Colonic mucosa (tissue), 4 donors: ENCODE measurements around the gene CSF1R. TPM values are rescaled to one million over a fixed set of nuclear protein-coding genes. Genes with fewer than 3 reads are reported as not detected.

Experiments used
- DNase-seq: peaks from one replicate; pipeline ENCODE4 v3.0.0-alpha.2; 2020
- H3K27ac ChIP-seq: fragments of 200-600 bp; one replicate; pipeline ENCODE4 v1.8.0; 2021
- H3K27me3 ChIP-seq: fragments of 200-600 bp; one replicate; pipeline ENCODE4 v1.8.0; 2021
- H3K36me3 ChIP-seq: fragments of 200-600 bp; one replicate; pipeline ENCODE4 v1.8.0; 2021
- H3K4me1 ChIP-seq: fragments of 200-600 bp; one replicate; pipeline ENCODE4 v1.8.0; 2021; ENCODE audit warnings: mild to moderate bottlenecking
- H3K4me3 ChIP-seq: fragments of 200-600 bp; one replicate; pipeline ENCODE4 v1.8.0; 2021
- H3K9ac ChIP-seq, 2 donors: one replicate each; pipeline ENCODE4 v1.7.0; 2013; ENCODE audit warnings: control low read depth in 2 of 2, low read depth in 2 of 2, low read length in 2 of 2
- H3K9me3 ChIP-seq: fragments of 200-600 bp; one replicate; pipeline ENCODE4 v1.8.0; 2021
- CTCF ChIP-seq: fragments of 200-600 bp; IDR thresholded peaks from one replicate; pipeline ENCODE4 v1.8.0; 2022; ENCODE audit warnings: antibody characterized with exemption, mild to moderate bottlenecking
- intact Hi-C: fragments of 100-400 bp; cut with DNase I; formaldehyde crosslinking; loops from one replicate; pipeline ENCODE4 v1.14.1; 2022
- total RNA-seq, 2 donors: library from RNA; stranded (reverse); fragmentation: NEBNext Ultra II Directional in 1 of 2; extraction: Animal tissue kit (Norgen Biotek cat#: 25700) in 1 of 2; gene quantifications; one replicate each; pipeline ENCODE4 v1.2.1, GENCODE V29; 2021
- donor health status: healthy.
- donor health status: DM: no; HTN: no; CAD: no.
- donor health status: DM: no; HTN: no; CAD: no.

Gene CSF1R
- total RNA-seq, 2 donors from 2014 or later, result 7.2 to 26.1 TPM

- no peak for DNase-seq
- Histone ChIP-seq H3K9me3 (no peaks in the 10 kb centered on the region), H3K4me1 (no peaks in the 10 kb centered on the region), H3K27ac (no peak overlapping the region), H3K9ac (no peak overlapping the region), H3K36me3 (peaks cover 15% of the 10 kb centered on the region), H3K27me3 (no peaks in the 10 kb centered on the region), H3K4me3 (no peak overlapping the region)
- intact Hi-C loops, result no loop called here
- no peak for TF ChIP-seq CTCF
These were observed 69.8 kb downstream of the CSF1R start for GRCh38 chr5:150016537-150016936.

GRCh38 chr5:150015415-150015814 is 70.9 kb downstream of the CSF1R start:
- Histone ChIP-seq H3K9me3 (no peaks in the 10 kb centered on the region), H3K9ac (no peak overlapping the region), H3K27ac (no peak overlapping the region), H3K27me3 (no peaks in the 10 kb centered on the region), H3K36me3 (peaks cover 15% of the 10 kb centered on the region), H3K4me3 (no peak overlapping the region), H3K4me1 (no peaks in the 10 kb centered on the region)
- intact Hi-C loops, result no loop called here
- DNase-seq, result no peak
- TF ChIP-seq CTCF, result no peak

GRCh38 chr5:150014456-150014855 is 71.9 kb downstream of the CSF1R start:
- Histone ChIP-seq H3K4me3 (no peak overlapping the region), H3K9me3 (no peaks in the 10 kb centered on the region), H3K36me3 (peaks cover 9% of the 10 kb centered on the region), H3K9ac (no peak overlapping the region), H3K27me3 (no peaks in the 10 kb centered on the region), H3K4me1 (no peaks in the 10 kb centered on the region), H3K27ac (no peak overlapping the region)
- no peak for DNase-seq
- no peak for TF ChIP-seq CTCF
- intact Hi-C loops, result no loop called here

GRCh38 chr5:150013931-150014330 is 72.4 kb downstream of the CSF1R start:
- no peaks in the 10 kb centered on the region for H3K9me3 ChIP-seq
- TF ChIP-seq CTCF, result no peak
- intact Hi-C loops, result no loop called here
- H3K27ac ChIP-seq, result no peak overlapping the region
- H3K4me3 ChIP-seq, result no peak overlapping the region
- H3K9ac ChIP-seq, result no peak overlapping the region
- peaks cover 9% of the 10 kb centered on the region for H3K36me3 ChIP-seq
- H3K4me1 ChIP-seq, result no peaks in the 10 kb centered on the region
- no peaks in the 10 kb centered on the region for H3K27me3 ChIP-seq
- no peak for DNase-seq

GRCh38 chr5:150009671-150010387 is 76.5 kb downstream of the CSF1R start:
- intact Hi-C loops, result no loop called here
- Histone ChIP-seq H3K36me3 (peaks cover 9% of the 10 kb centered on the region), H3K4me1 (no peaks in the 10 kb centered on the region), H3K9me3 (no peaks in the 10 kb centered on the region), H3K27ac (no peak overlapping the region), H3K9ac (no peak overlapping the region), H3K27me3 (no peaks in the 10 kb centered on the region), H3K4me3 (no peak overlapping the region)
- TF ChIP-seq CTCF, result no peak
- DNase-seq, result no peak
